Kidney capillary endothelial cell (primary cell): ENCODE results near the gene KIF22.
"Not testable (repeated sequence)": the region's sequence is repeated elsewhere in the genome, so short reads cannot be mapped to it uniquely, and the experiment has no call there.

Experiments used
- DNase-seq: peaks from one replicate; pipeline ENCODE4 v3.0.0-alpha.2; 2018; ENCODE audit warnings: low spot score

The KIF22 gene

GRCh38 chr16:29815032-29815721 lies 24.6 kb downstream of the KIF22 start:
- no peak for DNase-seq

- peak; percentile 99 for DNase-seq
These were observed 25.5 kb downstream of the KIF22 start, which contains the start of gene PAGR1 for GRCh38 chr16:29815793-29816693. TSS of gene PAGR1 (plus strand) at chr16:29816152. CDS start at chr16:29816526, 374 bp downstream.

GRCh38 chr16:29816694-29817441 lies 26.3 kb downstream of the KIF22 start:
- no peak for DNase-seq

GRCh38 chr16:29818082-29818481 lies 27.5 kb downstream of the KIF22 start:
- DNase-seq = no peak

GRCh38 chr16:29819506-29819905 lies 29.0 kb downstream of the KIF22 start:
- DNase-seq = no peak

- DNase-seq = no peak
These were observed 29.7 kb downstream of the KIF22 start, which contains the start of gene MVP for GRCh38 chr16:29820271-29820701. TSS of gene MVP (plus strand) at chr16:29820462. CDS start at chr16:29830550, 10,088 bp downstream.

- no peak for DNase-seq
These were observed 30.4 kb downstream of the KIF22 start for GRCh38 chr16:29820730-29821642.

- no peak for DNase-seq
These were observed 31.1 kb downstream of the KIF22 start for GRCh38 chr16:29821643-29822115.

GRCh38 chr16:29824589-29825144 lies 34.1 kb downstream of the KIF22 start:
- DNase-seq = peak; percentile 60

GRCh38 chr16:29825145-29826044 lies 34.8 kb downstream of the KIF22 start:
- DNase-seq = peak; percentile 59

- DNase-seq = no peak
These were observed 35.8 kb downstream of the KIF22 start for GRCh38 chr16:29826342-29826695.

GRCh38 chr16:29830774-29831173 lies 40.2 kb downstream of the KIF22 start:
- DNase-seq = no peak

- DNase-seq = no peak
These were observed 40.9 kb downstream of the KIF22 start for GRCh38 chr16:29831490-29831889.

GRCh38 chr16:29833219-29833618 lies 42.7 kb downstream of the KIF22 start:
- DNase-seq = not testable (repeated sequence)

- DNase-seq = no peak
These were observed 43.5 kb downstream of the KIF22 start for GRCh38 chr16:29834079-29834478.

GRCh38 chr16:29835926-29836325 lies 45.4 kb downstream of the KIF22 start:
- no peak for DNase-seq

GRCh38 chr16:29836623-29837022 lies 46.1 kb downstream of the KIF22 start:
- no peak for DNase-seq

- DNase-seq = no peak
These were observed 47.3 kb downstream of the KIF22 start for GRCh38 chr16:29837841-29838240.

- DNase-seq = no peak
These were observed 49.3 kb downstream of the KIF22 start for GRCh38 chr16:29839822-29840221.

GRCh38 chr16:29840240-29840639 lies 49.7 kb downstream of the KIF22 start:
- no peak for DNase-seq
